Choroid plexus epithelial cell (primary cell): ENCODE results near the gene SIVA1.
A peak's percentile ranks its signal among the peaks of the same experiment; 100 is the strongest.

Experiments
- DNase-seq: peaks from one replicate; pipeline ENCODE4 v3.0.0-alpha.2; 2010; ENCODE audit warnings: low read depth
- H3K4me3 ChIP-seq: 2 replicates; pipeline ENCODE4 v1.5.1; 2011; ENCODE audit warnings: low read depth, mild to moderate bottlenecking, control low read depth, low read length, moderate library complexity
- TF ChIP-seq, protein P1 (sequence below): conservative IDR thresholded peaks from 2 replicates; pipeline ENCODE4 v1.5.1; 2011; ENCODE audit warnings: low read depth, mild to moderate bottlenecking, control low read depth, inconsistent platforms, low read length, moderate library complexity

SIVA1 gene

DNA sequence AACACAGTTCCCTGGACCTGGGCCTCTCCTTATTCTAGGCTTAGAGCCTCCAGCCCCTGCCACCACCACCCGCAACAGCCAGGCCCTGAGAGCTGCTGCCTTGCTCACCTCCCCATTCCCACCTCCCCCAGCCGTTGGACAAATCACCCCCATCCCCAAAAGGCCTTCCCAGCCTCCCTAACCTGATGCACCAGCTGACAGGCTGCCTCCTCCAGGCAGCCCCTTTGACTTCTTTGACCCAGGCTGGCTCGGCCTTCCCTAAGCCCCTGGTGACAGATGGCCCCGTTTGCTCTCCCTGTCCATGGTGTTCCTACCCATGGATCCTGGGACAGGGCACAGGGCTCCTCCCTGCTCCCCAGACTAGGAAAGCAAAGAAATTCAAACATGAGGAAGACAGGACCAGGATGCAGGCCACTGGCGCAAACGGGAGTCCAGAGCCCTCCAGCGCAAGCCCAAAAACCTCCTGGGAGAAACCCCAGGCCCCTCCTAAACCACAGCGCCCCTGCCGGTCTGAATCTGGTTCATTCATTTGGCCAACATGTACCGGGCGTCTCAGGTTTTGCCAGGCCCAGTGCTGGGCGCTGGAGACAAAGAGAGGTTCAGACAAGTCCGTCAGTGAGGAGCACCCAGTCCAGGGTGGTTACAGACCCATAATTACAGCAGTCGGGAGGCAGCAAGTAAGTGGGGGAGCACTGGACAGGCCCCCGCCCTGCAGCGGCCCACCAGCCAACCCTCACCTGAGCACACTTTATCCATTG, 40.2 kb downstream of the SIVA1 start:
- TF ChIP-seq, protein P1, sequence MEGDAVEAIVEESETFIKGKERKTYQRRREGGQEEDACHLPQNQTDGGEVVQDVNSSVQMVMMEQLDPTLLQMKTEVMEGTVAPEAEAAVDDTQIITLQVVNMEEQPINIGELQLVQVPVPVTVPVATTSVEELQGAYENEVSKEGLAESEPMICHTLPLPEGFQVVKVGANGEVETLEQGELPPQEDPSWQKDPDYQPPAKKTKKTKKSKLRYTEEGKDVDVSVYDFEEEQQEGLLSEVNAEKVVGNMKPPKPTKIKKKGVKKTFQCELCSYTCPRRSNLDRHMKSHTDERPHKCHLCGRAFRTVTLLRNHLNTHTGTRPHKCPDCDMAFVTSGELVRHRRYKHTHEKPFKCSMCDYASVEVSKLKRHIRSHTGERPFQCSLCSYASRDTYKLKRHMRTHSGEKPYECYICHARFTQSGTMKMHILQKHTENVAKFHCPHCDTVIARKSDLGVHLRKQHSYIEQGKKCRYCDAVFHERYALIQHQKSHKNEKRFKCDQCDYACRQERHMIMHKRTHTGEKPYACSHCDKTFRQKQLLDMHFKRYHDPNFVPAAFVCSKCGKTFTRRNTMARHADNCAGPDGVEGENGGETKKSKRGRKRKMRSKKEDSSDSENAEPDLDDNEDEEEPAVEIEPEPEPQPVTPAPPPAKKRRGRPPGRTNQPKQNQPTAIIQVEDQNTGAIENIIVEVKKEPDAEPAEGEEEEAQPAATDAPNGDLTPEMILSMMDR, result peak; percentile 13
- no peak overlapping the region for H3K4me3 ChIP-seq
- DNase-seq, result no peak

DNA sequence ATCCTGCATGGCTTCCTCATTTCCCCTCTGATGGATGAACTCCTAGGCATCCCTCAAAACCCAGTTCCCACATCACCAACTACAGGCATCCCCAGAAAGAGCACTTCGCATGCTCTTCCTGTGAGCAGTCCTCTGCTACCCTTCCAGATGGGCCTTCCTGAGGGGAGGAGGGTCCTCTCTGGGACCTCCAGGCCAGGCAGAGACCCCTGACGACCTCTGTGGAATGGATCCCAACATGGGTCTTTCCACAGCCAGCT, 40.7 kb downstream of the SIVA1 start:
- DNase-seq, result no peak
- peak overlapping the region; percentile 74 for H3K4me3 ChIP-seq

GRCh38 chr14:104794099-104794498, 41.2 kb downstream of the SIVA1 start:
- DNase-seq, result peak; percentile 78
- H3K4me3 ChIP-seq, result peak overlapping the region; percentile 74
- TF ChIP-seq, protein P1, result no peak

More for the DNA sequence above, 40.7 kb downstream of the SIVA1 start:
- TF ChIP-seq, protein P1, result no peak

GRCh38 chr14:104794631-104794992, 41.7 kb downstream of the SIVA1 start:
- peak; percentile 38 for DNase-seq
- peak overlapping the region; percentile 74 for H3K4me3 ChIP-seq
- TF ChIP-seq, protein P1, result no peak

DNA sequence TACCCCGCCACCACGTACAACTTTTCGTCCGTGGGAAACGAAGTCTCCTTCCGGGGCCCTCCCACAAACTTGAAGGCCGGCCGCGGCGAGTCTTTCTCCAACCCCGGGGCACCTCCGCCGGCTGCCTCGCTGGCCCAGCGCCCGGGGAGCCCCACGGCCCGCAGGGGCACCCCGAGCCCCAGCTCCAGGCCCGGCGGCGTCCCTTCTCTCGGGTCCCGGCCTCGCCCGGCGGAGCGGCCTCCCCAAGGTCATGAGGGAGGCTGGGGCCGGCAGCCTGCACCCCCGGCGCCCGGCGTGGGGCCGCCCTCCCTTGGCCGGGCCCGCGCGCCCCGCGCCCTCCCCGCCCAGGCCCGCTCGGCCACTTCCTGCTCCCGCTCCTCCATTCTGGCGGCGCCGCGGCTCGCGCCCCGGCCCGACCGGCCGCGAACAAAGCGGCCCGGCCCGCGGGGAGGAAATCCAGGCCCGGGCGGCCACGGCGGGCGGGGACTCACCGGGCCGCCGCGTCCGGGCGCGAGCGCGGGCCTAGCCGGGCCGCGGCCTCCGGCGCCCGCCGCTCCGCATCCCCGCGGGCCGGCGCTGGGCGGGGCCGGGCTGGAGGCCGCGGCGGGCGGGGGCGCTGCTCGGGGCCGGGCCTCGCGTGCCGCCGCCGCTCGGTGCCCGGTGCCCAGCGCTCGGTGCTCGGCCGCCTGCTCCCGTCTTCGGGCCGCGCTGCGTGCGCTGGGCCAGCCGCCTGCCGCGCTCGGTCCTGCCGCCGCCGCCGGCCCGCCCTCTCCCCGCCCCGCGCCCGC, 42.2 kb downstream of the SIVA1 start, which contains the start of gene AKT1:
Gene AKT1 (minus strand): TSS at position 756 of the 788 bp plus-strand sequence. CDS start 3,105 bp downstream, outside the sequence.
- peak within 1 kb of the TSS; percentile 74 for H3K4me3 ChIP-seq
- no peak for DNase-seq
- TF ChIP-seq, protein P1, result no peak

DNA sequence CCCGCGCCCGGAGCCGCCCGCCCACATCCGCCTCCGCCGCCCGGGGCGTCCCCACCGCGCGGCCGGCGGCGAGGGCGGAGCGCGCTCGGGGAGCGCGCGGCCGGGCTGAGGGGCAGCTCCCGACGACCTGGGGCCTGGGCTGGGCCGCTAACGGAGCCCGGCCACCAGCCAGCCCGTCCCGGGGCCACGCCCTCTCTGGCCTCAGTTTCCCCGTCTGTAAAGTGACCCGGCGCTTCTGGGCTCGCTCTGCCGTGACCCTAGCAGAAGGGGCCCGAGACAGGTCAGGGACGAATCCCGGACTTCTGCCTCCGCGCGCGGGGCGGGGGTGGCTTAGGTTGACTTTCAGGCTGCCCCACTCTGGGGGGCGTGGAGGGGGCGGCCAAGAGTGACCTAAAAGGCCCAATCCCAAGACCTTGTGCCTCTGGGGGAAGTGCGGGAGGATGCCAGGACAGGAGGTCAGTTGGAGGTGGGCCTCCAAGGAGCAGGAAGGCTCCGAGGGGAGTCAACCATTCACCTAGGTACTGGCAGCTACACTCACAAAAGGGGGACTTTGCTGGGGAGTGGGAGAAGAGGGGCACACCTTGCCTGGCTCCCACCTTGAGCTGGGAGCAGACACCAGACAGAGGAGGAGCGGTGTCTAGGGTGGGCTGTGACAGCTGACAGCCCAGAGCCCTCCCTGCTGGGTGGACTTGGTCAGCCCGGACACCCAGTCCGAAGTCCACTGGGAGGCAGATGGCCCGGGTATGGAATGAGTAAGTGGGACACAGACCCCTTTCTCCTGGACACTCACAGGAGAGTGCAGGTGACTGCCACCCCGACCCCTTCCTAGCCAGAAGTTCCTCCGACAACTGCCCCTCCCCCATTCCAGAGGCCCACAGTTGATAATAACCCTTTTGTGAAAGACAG, 43.1 kb downstream of the SIVA1 start:
- TF ChIP-seq, protein P1, result no peak
- DNase-seq, result peak; percentile 39
- peak overlapping the region; percentile 57 for H3K4me3 ChIP-seq
